HepG2 (cell line): ENCODE data around the gene SEPHS2. TPM values are rescaled to one million over a fixed set of nuclear protein-coding genes. Genes with fewer than 3 reads are reported as not detected.

Experiments used
- ATAC-seq: fragments of 200-7000 bp; cut with Tn5 transposase; 3 replicates; pipeline ENCODE4 v1.9.1; 2020; ENCODE audit warnings: mild to moderate bottlenecking, moderate library complexity
- BruUV-seq: library from RNA; stranded (reverse); fragments of 400-500 nt; replicated peaks from 2 replicates; lab custom pipeline; 2021; lab: Mats Ljungman, UMichigan
- CTCF ChIA-PET: fragments of 300-600 bp; formaldehyde crosslinking; extraction: SDS; loops from one replicate; lab custom pipeline; 2021; ENCODE audit warnings: low total read pairs, inconsistent platforms, low intra/inter-chr PET ratio; lab: Yijun Ruan, JAX
- POLR2A ChIA-PET: fragments of 350-600 bp; sonication (Branson Sonifier 250); formaldehyde crosslinking; loops from one replicate; lab custom pipeline; 2020; ENCODE audit warnings: antibody characterized with exemption, inconsistent platforms; lab: Yijun Ruan, JAX
- DNase-seq: peaks from one replicate; pipeline ENCODE4 v3.0.0-alpha.2; 2015; ENCODE audit warnings: low spot score
- FAIRE-seq: peaks from 3 replicates; lab custom pipeline; 2011; peaks lifted over from hg19 to GRCh38; lab: Jason Lieb, UNC
- H2AFZ ChIP-seq: one replicate; pipeline ENCODE4 v1.6.1; 2011; ENCODE audit warnings: low read length, inconsistent platforms
- H3K27ac ChIP-seq: fragments of 300-600 bp; 3 replicates; pipeline ENCODE4 v1.8.0; 2011; ENCODE audit warnings: mixed run types, mild to moderate bottlenecking, mixed read lengths, low read length, inconsistent platforms; ENCODE audit not compliant: insufficient read depth; ENCODE audit errors: extremely low read length
- H3K27me3 ChIP-seq, 2 experiments: fragments of 200-600 bp in 1 of 2; 2 replicates in 1 of 2; 3 replicates in 1 of 2; pipeline versions ENCODE4 v1.6.0 to v1.8.0; 2011; ENCODE audit warnings: low read length in 2 of 2, mild to moderate bottlenecking in 2 of 2, moderate library complexity in 2 of 2, inconsistent platforms in 1 of 2; ENCODE audit not compliant: insufficient read depth in 2 of 2, control insufficient read depth in 1 of 2
- H3K36me3 ChIP-seq, 2 experiments: fragments of 200-600 bp in 1 of 2; replicated peaks in 1 of 2; 2 replicates in 1 of 2; 3 replicates in 1 of 2; pipeline versions ENCODE4 v1.5.1 to v1.8.0; 2011; ENCODE audit warnings: low read length in 2 of 2, inconsistent platforms in 1 of 2; ENCODE audit not compliant: insufficient read depth in 2 of 2, control insufficient read depth in 1 of 2
- H3K4me1 ChIP-seq: 2 replicates; pipeline ENCODE4 v1.5.1; 2012; ENCODE audit warnings: low read length, inconsistent platforms; ENCODE audit not compliant: insufficient read depth
- H3K4me2 ChIP-seq: 2 replicates; pipeline ENCODE4 v1.6.0; 2011; ENCODE audit warnings: low read depth, low read length, inconsistent platforms
- H3K4me3 ChIP-seq, 3 experiments: fragments of 200-600 bp in 1 of 3; sonication (generic), shearing (Covaris generic) in 1 of 3; replicated peaks in 1 of 3; 2 replicates each; pipeline ENCODE4 v1.5.1; 2011 to 2016; ENCODE audit warnings: low read length in 3 of 3, inconsistent platforms in 2 of 3, low read depth in 2 of 3, mild to moderate bottlenecking in 2 of 3, control low read depth in 1 of 3, mixed read lengths in 1 of 3; ENCODE audit not compliant: insufficient read depth in 1 of 3
- H3K79me2 ChIP-seq: one replicate; pipeline ENCODE4 v1.6.1; 2011; ENCODE audit warnings: low read length, inconsistent platforms; ENCODE audit not compliant: insufficient read depth
- H3K9ac ChIP-seq: 2 replicates; pipeline ENCODE4 v1.6.0; 2011; ENCODE audit warnings: mild to moderate bottlenecking, low read depth, low read length, inconsistent platforms; ENCODE audit not compliant: insufficient read depth
- H3K9me3 ChIP-seq: 2 replicates; pipeline ENCODE4 v1.5.1; 2012; ENCODE audit warnings: mild to moderate bottlenecking, low read length
- H4K20me1 ChIP-seq: 2 replicates; pipeline ENCODE4 v1.6.0; 2011; ENCODE audit warnings: inconsistent platforms, mild to moderate bottlenecking, low read length, moderate library complexity; ENCODE audit not compliant: insufficient read depth
- KDM4B ChIP-seq: sonication (generic); formaldehyde crosslinking; IDR thresholded peaks from 2 replicates; pipeline ENCODE4 v1.4.0; 2020; ENCODE audit warnings: missing genetic modification reagents
- KLF12 ChIP-seq: sonication (generic); formaldehyde crosslinking; IDR thresholded peaks from 2 replicates; pipeline ENCODE4 v1.4.0; 2020; ENCODE audit warnings: missing genetic modification reagents, borderline replicate concordance
- KLF15 ChIP-seq: sonication (generic); formaldehyde crosslinking; IDR thresholded peaks from 2 replicates; pipeline ENCODE4 v1.8.1; 2023; ENCODE audit warnings: borderline replicate concordance, mild to moderate bottlenecking, inconsistent platforms, missing genetic modification reagents, mixed read lengths
- KLF9 ChIP-seq: IDR thresholded peaks from 2 replicates; pipeline ENCODE4 v1.6.1; 2016; ENCODE audit warnings: low read depth
- NFYC ChIP-seq: IDR thresholded peaks from 2 replicates; pipeline ENCODE4 v1.6.1; 2016; ENCODE audit warnings: missing genetic modification reagents, missing compliant biosample characterization
- PAF1 ChIP-seq: IDR thresholded peaks from 2 replicates; pipeline ENCODE4 v1.6.1; 2016; ENCODE audit warnings: missing genetic modification reagents, missing compliant biosample characterization
- SCMH1 ChIP-seq: sonication (generic); formaldehyde crosslinking; IDR thresholded peaks from 2 replicates; pipeline ENCODE4 v1.9.0; 2021; ENCODE audit warnings: missing genetic modification reagents, mild to moderate bottlenecking, borderline replicate concordance
- TBL1XR1 ChIP-seq: fragments of 150-350 bp; IDR thresholded peaks from 2 replicates; pipeline ENCODE4 v1.6.1; 2014; ENCODE audit warnings: borderline replicate concordance, low read length; ENCODE audit not compliant: partially characterized antibody
- ZNF20 ChIP-seq: sonication (generic); formaldehyde crosslinking; IDR thresholded peaks from 2 replicates; pipeline ENCODE4 v1.4.0; 2020; ENCODE audit warnings: mild to moderate bottlenecking, moderate library complexity, missing genetic modification reagents
- ZNF333 ChIP-seq: sonication (generic); formaldehyde crosslinking; IDR thresholded peaks from 2 replicates; pipeline ENCODE4 v1.4.0; 2020; ENCODE audit warnings: mild to moderate bottlenecking, missing genetic modification reagents, borderline replicate concordance
- ZNF354B ChIP-seq: sonication (generic); formaldehyde crosslinking; IDR thresholded peaks from 2 replicates; pipeline ENCODE4 v1.8.0; 2022; ENCODE audit warnings: mild to moderate bottlenecking, missing genetic modification reagents
- ZNF629 ChIP-seq: sonication (generic); formaldehyde crosslinking; conservative IDR thresholded peaks from 2 replicates; pipeline ENCODE4 v1.5.0; 2020; ENCODE audit warnings: missing genetic modification reagents
- ZNF724P ChIP-seq: sonication (generic); formaldehyde crosslinking; IDR thresholded peaks from 2 replicates; pipeline ENCODE4 v1.8.0; 2022; ENCODE audit warnings: missing genetic modification reagents, borderline replicate concordance
- ZNF790 ChIP-seq: sonication (generic); formaldehyde crosslinking; IDR thresholded peaks from 2 replicates; pipeline ENCODE4 v1.8.0; 2022; ENCODE audit warnings: missing genetic modification reagents, mild to moderate bottlenecking, borderline replicate concordance
- WGBS: methylation state at CpG from one replicate; pipeline ENCODE4 v1.1.6; 2017; ENCODE audit warnings: low lambda C conversion rate; 5-methylcytosine and 5-hydroxymethylcytosine counted together
- in situ Hi-C: cut with HindIII; loops from 2 replicates; pipeline ENCODE4 v1.10.0; 2017; ENCODE audit warnings: low pct_unique_long_range_greater_than_20kb; ENCODE audit not compliant: extremely low pct_ligation_motif_present
- intact Hi-C: fragments of 100-400 bp; cut with micrococcal nuclease; formaldehyde crosslinking; loops from one replicate; pipeline ENCODE4 v1.10.0; 2022; ENCODE audit not compliant: unreplicated experiment
- polyA plus RNA-seq, 8 experiments: library from polyadenylated mRNA; depleted of rRNA in 3 of 8; stranded (reverse) in 7 of 8; unstranded in 1 of 8; fragments of >200 nt; fragmentation: Illumina TruSeq in 4 of 8; extraction: Trizol in 4 of 8; gene quantifications; 2 replicates each; pipeline versions ENCODE4 v1.2.1 to v1.2.3, GENCODE V29; 2011 to 2016; ENCODE audit warnings: low read depth in 4 of 8, missing spikeins in 1 of 8, mixed read lengths in 1 of 8; ENCODE audit not compliant: insufficient read depth in 1 of 8
- total RNA-seq, 5 experiments: library from RNA; depleted of rRNA; stranded (reverse); fragments of >200 nt; fragmentation: Illumina TruSeq; extraction: Trizol; gene quantifications; 2 replicates each; pipeline ENCODE4 v1.2.3, GENCODE V29; 2016; ENCODE audit warnings: low read depth in 1 of 5

SEPHS2 gene
- total and polyA plus RNA-seq, 2 of the 13 experiments (the other 11 are each of a cell fraction or from before 2014, with no cell fraction given) = 20.7 to 127 TPM

- Histone ChIP-seq H3K27me3 (no peaks in the 10 kb centered on the region), H3K4me1 (peaks cover 50% of the 10 kb centered on the region), H3K27ac (no peak overlapping the region), H3K9ac (no peak overlapping the region), H2AFZ (no peak overlapping the region), H3K79me2 (peaks cover 17% of the 10 kb centered on the region), H3K4me2 (peak overlapping the region; percentile 99), H3K36me3 (peaks cover 3 to 17% of the 10 kb centered on the region in 2 experiments; a peak in 4 of 5 replicates), H3K4me3 (no peak overlapping the region), H4K20me1 (no peaks in the 10 kb centered on the region; the same call in 1 of the 2 replicates), H3K9me3 (no peaks in the 10 kb centered on the region)
- BruUV-seq = no TSS peak
- in situ Hi-C loops = no loop called here
- TF ChIP-seq NFYC (CRISPR knock-in tag) = no peak
- TF ChIP-seq SCMH1 (CRISPR knock-in tag) = no peak
- no peak for TF ChIP-seq ZNF724P (CRISPR knock-in tag)
- TF ChIP-seq ZNF20 (CRISPR knock-in tag) = no peak
- no peak for TF ChIP-seq KLF12 (CRISPR knock-in tag)
- TF ChIP-seq ZNF333 (CRISPR knock-in tag) = no peak
- no peak for TF ChIP-seq KDM4B (CRISPR knock-in tag)
- no peak for TF ChIP-seq ZNF790 (CRISPR knock-in tag)
- no peak for TF ChIP-seq KLF15 (CRISPR knock-in tag)
- no peak for TF ChIP-seq PAF1 (CRISPR knock-in tag)
- no peak for TF ChIP-seq KLF9 (CRISPR knock-in tag)
- TF ChIP-seq ZNF354B (CRISPR knock-in tag) = no peak
- TF ChIP-seq ZNF629 (CRISPR knock-in tag) = no peak
- no peak for TF ChIP-seq TBL1XR1
- ATAC-seq = no peak
- 97% methylated on average over 4 of the region's 4 CpGs for WGBS
- intact Hi-C loops = no loop called here
- FAIRE-seq = no peak
- ChIA-PET CTCF (interaction anchor here (2.6 kb wide), 1 partner anchor 12 kb away, joined by 20 read pairs; no protein-coding TSS in a partner anchor), POLR2A (interaction anchor here (0.7 to 2.9 kb wide), 2 partner anchors 11 to 95 kb away, joined by 3 to 16 read pairs; partner anchors contain the start of gene ZNF771)
- DNase-seq = no peak
Measured at GRCh38 chr16:30397056-30397455, 48.6 kb downstream of the SEPHS2 start.
